Prostate gland (tissue), 2 donors: Measurements from ENCODE around the gene HGF. TPM values are rescaled to one million over a fixed set of nuclear protein-coding genes. Genes with fewer than 3 reads are reported as not detected.

ENCODE experiments used
- DNase-seq: peaks from one replicate; pipeline ENCODE4 v3.0.0-alpha.2; 2019; ENCODE audit warnings: low spot score
- H3K27ac ChIP-seq, 2 donors: fragments of 200-600 bp; sonication (generic); 2 replicates each; pipeline ENCODE4 v1.5.1; 2017 to 2019
- H3K27me3 ChIP-seq: fragments of 200-600 bp; sonication (generic); replicated peaks from 2 replicates; pipeline ENCODE4 v1.5.1; 2019; ENCODE audit not compliant: insufficient read depth
- H3K36me3 ChIP-seq, 2 donors: fragments of 200-600 bp; sonication (generic); 1 replicate in 1 of 2; 2 replicates in 1 of 2; pipeline versions ENCODE4 v1.5.1 to v1.8.1; 2017 to 2019
- H3K4me1 ChIP-seq: fragments of 200-600 bp; sonication (generic); replicated peaks from 2 replicates; pipeline ENCODE4 v1.5.1; 2019
- H3K4me3 ChIP-seq, 2 donors: fragments of 200-600 bp; sonication (generic); 2 replicates each; pipeline ENCODE4 v1.5.1; 2017 to 2019
- H3K9me3 ChIP-seq: fragments of 200-600 bp; sonication (generic); 2 replicates; pipeline ENCODE4 v1.5.1; 2017
- CTCF ChIP-seq, 4 experiments: fragments of 200-600 bp in 2 of 4; fragments of 450-650 bp in 2 of 4; sonication (generic) in 2 of 4; IDR thresholded peaks; 1 replicate in 3 of 4; 2 replicates in 1 of 4; pipeline ENCODE4 v1.5.1; 2016 to 2019; ENCODE audit warnings: antibody characterized with exemption in 4 of 4, mild to moderate bottlenecking in 2 of 4, moderate library complexity in 2 of 4
- POLR2A ChIP-seq: fragments of 450-650 bp; IDR thresholded peaks from one replicate; pipeline ENCODE4 v1.6.1; 2016; ENCODE audit warnings: antibody characterized with exemption, mild to moderate bottlenecking
- POLR2AphosphoS5 ChIP-seq: sonication (generic); formaldehyde crosslinking; IDR thresholded peaks from one replicate; pipeline ENCODE4 v1.6.1; 2017; ENCODE audit warnings: antibody characterized with exemption
- WGBS: methylation state at CpG from one replicate; pipeline ENCODE4 v1.1.5; 2018; 5-methylcytosine and 5-hydroxymethylcytosine counted together
- intact Hi-C: fragments of 100-400 bp; cut with DNase I; formaldehyde crosslinking; loops from one replicate; pipeline ENCODE4 v1.14.2; 2022
- total RNA-seq, 2 donors: library from RNA; depleted of rRNA; stranded (reverse); fragments of >200 nt; gene quantifications; one replicate each; pipeline ENCODE4 v1.1.0, GENCODE V29; 2016

Gene HGF
- total RNA-seq, 2 donors from 2014 or later = 7.5 to 8.1 TPM

- no peaks in the 10 kb centered on the region for H3K4me1 ChIP-seq
- no peak for DNase-seq
- H3K36me3 ChIP-seq = no peaks in the 10 kb centered on the region
- no peaks in the 10 kb centered on the region for H3K9me3 ChIP-seq
- H3K4me3 ChIP-seq = no peak overlapping the region
- TF ChIP-seq CTCF (IDR thresholded peaks at IDR 0.05) = no peak
- no peak for TF ChIP-seq POLR2A
- TF ChIP-seq POLR2AphosphoS5 = no peak
- H3K27ac ChIP-seq = no peak overlapping the region
- intact Hi-C loops = no loop called here
- H3K27me3 ChIP-seq = no peaks in the 10 kb centered on the region
Observed at GRCh38 chr7:81657551-81657950, 112.3 kb downstream of the HGF start.

DNA sequence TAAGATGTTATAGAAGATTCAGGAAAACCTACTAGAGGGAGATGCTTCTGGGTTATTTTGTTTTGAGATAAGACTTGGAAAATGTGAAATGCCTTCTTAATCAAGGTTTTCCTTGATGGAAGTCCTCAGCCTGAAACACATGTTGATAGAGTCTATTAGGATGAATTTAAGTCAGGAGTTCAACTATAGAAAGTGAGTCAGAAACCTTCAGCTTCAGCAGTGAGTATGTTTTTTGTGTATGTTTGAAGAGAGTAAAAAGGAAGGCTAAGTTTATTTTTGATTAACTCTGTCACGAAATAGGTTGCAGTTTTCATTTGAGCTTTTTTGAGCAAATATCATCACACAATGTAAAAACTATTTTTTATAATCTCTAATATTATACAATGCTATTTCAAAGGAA, 114.6 kb downstream of the HGF start:
- H3K27ac ChIP-seq = no peak overlapping the region
- no peaks in the 10 kb centered on the region for H3K4me1 ChIP-seq
- H3K4me3 ChIP-seq = no peak overlapping the region
- no peaks in the 10 kb centered on the region for H3K27me3 ChIP-seq
- no peak for TF ChIP-seq POLR2A
- intact Hi-C loops = no loop called here
- DNase-seq = no peak
- WGBS = 92% methylated on average over 1 of the region's 1 CpG
- no peaks in the 10 kb centered on the region for H3K9me3 ChIP-seq
- H3K36me3 ChIP-seq = no peaks in the 10 kb centered on the region

DNA sequence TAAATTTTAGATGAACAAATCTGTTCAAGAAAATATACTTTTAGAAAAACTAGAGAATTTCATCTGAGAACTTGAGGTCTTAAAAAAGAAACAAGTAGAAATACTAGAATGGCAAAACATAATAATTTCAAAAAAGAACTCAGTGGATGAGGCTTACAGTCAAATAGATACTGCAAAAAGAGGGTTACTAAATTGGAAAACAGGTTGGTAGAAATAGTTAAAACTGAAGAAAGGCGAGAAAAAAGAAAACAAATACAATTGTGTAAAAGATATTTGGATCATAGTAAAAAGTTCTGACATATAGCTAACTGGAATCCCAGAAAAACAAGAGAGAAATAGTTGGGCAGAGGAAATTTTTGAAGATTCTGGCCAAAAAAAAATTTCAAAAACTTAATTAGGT, 117.6 kb downstream of the HGF start:
- Histone ChIP-seq H3K36me3 (no peaks in the 10 kb centered on the region), H3K4me1 (no peaks in the 10 kb centered on the region), H3K27me3 (no peaks in the 10 kb centered on the region), H3K9me3 (no peaks in the 10 kb centered on the region), H3K27ac (no peak overlapping the region), H3K4me3 (no peak overlapping the region)
- intact Hi-C loops = no loop called here
- DNase-seq = no peak
- TF ChIP-seq POLR2A (no peak), CTCF (IDR thresholded peaks at IDR 0.05) (no peak), POLR2AphosphoS5 (no peak)
- 89% methylated on average over 1 of the region's 1 CpG for WGBS
